Upper lobe of left lung (tissue), 4 donors: ENCODE measurements around the gene KDM8.

Experiments used
- EP300 ChIP-seq, 4 donors: sonication (generic); formaldehyde crosslinking; IDR thresholded peaks; one replicate each; pipeline ENCODE4 v1.5.1; 2017; ENCODE audit warnings: antibody characterized with exemption in 4 of 4, control low read depth in 2 of 4
- POLR2A ChIP-seq, 4 donors: fragments of 450-650 bp; IDR thresholded peaks; one replicate each; pipeline ENCODE4 v1.5.1; 2016 to 2017; ENCODE audit warnings: antibody characterized with exemption in 4 of 4, mild to moderate bottlenecking in 2 of 4
- POLR2AphosphoS5 ChIP-seq, 2 donors: sonication (generic); formaldehyde crosslinking; IDR thresholded peaks; one replicate each; pipeline ENCODE4 v1.5.1; 2017; ENCODE audit warnings: antibody characterized with exemption in 2 of 2
- TF ChIP-seq, protein P1 (sequence below), 6 experiments: fragments of 450-650 bp in 4 of 6; fragments of 200-600 bp in 2 of 6; sonication (generic) in 2 of 6; IDR thresholded peaks; one replicate each; pipeline ENCODE4 v1.5.1; 2016 to 2019; ENCODE audit warnings: antibody characterized with exemption in 6 of 6

- TF ChIP-seq, protein P1, sequence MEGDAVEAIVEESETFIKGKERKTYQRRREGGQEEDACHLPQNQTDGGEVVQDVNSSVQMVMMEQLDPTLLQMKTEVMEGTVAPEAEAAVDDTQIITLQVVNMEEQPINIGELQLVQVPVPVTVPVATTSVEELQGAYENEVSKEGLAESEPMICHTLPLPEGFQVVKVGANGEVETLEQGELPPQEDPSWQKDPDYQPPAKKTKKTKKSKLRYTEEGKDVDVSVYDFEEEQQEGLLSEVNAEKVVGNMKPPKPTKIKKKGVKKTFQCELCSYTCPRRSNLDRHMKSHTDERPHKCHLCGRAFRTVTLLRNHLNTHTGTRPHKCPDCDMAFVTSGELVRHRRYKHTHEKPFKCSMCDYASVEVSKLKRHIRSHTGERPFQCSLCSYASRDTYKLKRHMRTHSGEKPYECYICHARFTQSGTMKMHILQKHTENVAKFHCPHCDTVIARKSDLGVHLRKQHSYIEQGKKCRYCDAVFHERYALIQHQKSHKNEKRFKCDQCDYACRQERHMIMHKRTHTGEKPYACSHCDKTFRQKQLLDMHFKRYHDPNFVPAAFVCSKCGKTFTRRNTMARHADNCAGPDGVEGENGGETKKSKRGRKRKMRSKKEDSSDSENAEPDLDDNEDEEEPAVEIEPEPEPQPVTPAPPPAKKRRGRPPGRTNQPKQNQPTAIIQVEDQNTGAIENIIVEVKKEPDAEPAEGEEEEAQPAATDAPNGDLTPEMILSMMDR (IDR thresholded peaks at IDR 0.05) = no peak
- no peak for TF ChIP-seq POLR2A (IDR thresholded peaks at IDR 0.05)
- TF ChIP-seq POLR2AphosphoS5 (IDR thresholded peaks at IDR 0.05) = no peak
- TF ChIP-seq EP300 (IDR thresholded peaks at IDR 0.05) = no peak
Observed at GRCh38 chr16:27190316-27190871, 12.9 kb upstream of the KDM8 start.
